Adrenal gland (tissue), 12 donors: ENCODE data around the gene SERP2. TPM values are rescaled to one million over a fixed set of nuclear protein-coding genes. Genes with fewer than 3 reads are reported as not detected.
A peak's percentile ranks its signal among the peaks of the same experiment; 100 is the strongest.

Source experiments
- DNase-seq, 7 donors: peaks; one replicate each; pipeline ENCODE4 v3.0.0-alpha.2; 2019 to 2020
- H3K27ac ChIP-seq, 5 donors: fragments of 200-600 bp; sonication (generic) in 4 of 5; 1 replicate in 3 of 5; 2 replicates in 2 of 5; pipeline versions ENCODE4 v1.5.1 to v1.8.0; 2016 to 2020; ENCODE audit warnings: mild to moderate bottlenecking in 1 of 5
- H3K27me3 ChIP-seq: fragments of 200-600 bp; 2 replicates; pipeline ENCODE4 v1.8.0; 2021
- H3K36me3 ChIP-seq, 2 donors: fragments of 200-600 bp; replicated peaks in 1 of 2; 1 replicate in 1 of 2; 2 replicates in 1 of 2; pipeline versions ENCODE4 v1.5.1 to v1.8.0; 2018 to 2022
- H3K4me1 ChIP-seq, 2 donors: fragments of 200-600 bp; replicated peaks in 1 of 2; 1 replicate in 1 of 2; 2 replicates in 1 of 2; pipeline versions ENCODE4 v1.5.1 to v1.8.0; 2018 to 2021
- H3K4me3 ChIP-seq, 4 donors: fragments of 200-600 bp; sonication (generic) in 3 of 4; one replicate each; pipeline ENCODE4 v1.5.1; 2016 to 2018
- H3K9me3 ChIP-seq, 3 donors: fragments of 200-600 bp; sonication (generic) in 1 of 3; replicated peaks in 1 of 3; 1 replicate in 2 of 3; 2 replicates in 1 of 3; pipeline versions ENCODE4 v1.5.1 to v1.8.0; 2016 to 2021
- CTCF ChIP-seq, 6 experiments: fragments of 450-650 bp in 4 of 6; fragments of 200-600 bp in 2 of 6; sonication (generic) in 1 of 6; IDR thresholded peaks; 1 replicate in 5 of 6; 2 replicates in 1 of 6; pipeline versions ENCODE4 v1.5.1 to v1.8.0; 2016 to 2021; ENCODE audit warnings: antibody characterized with exemption in 6 of 6, mild to moderate bottlenecking in 2 of 6, moderate library complexity in 1 of 6
- POLR2A ChIP-seq, 2 donors: fragments of 450-650 bp; IDR thresholded peaks; one replicate each; pipeline ENCODE4 v1.6.1; 2017; ENCODE audit warnings: antibody characterized with exemption in 2 of 2, mild to moderate bottlenecking in 2 of 2, moderate library complexity in 1 of 2
- WGBS, 4 donors: extraction: QIAGEN DNeasy Blood & Tissue Kit in 2 of 4; methylation state at CpG; one replicate each; pipeline versions ENCODE4 v1.1.5 to v1.1.7; 2013 to 2017; 5-methylcytosine and 5-hydroxymethylcytosine counted together
- intact Hi-C, 2 donors: fragments of 100-400 bp; cut with DNase I; formaldehyde crosslinking; loops; one replicate each; pipeline versions ENCODE4 v1.14.1 to v1.15.0; 2022 to 2023
- polyA plus RNA-seq, 3 donors: library from polyadenylated mRNA; stranded (reverse); fragments of 200-250 nt in 2 of 3; fragments of 350-450 nt in 1 of 3; fragmentation: Illumina TruSeq in 1 of 3; extraction: RNeasy Lipid Tissue Mini Kit (QIAGEN cat#74804) in 1 of 3; gene quantifications; one replicate each; pipeline ENCODE4 v1.2.3, GENCODE V29; 2013 to 2014
- total RNA-seq, 9 donors: library from RNA; depleted of rRNA in 4 of 9; stranded (reverse); fragments of >200 nt in 4 of 9; fragments of 120-200 nt in 1 of 9; fragmentation: NEBNext Ultra II Directional in 1 of 9; extraction: Animal tissue kit (Norgen Biotek cat#: 25700) in 1 of 9; gene quantifications; one replicate each; pipeline versions ENCODE4 v1.1.0 to v1.2.4, GENCODE V29; 2013 to 2023
- donor health status: healthy with polysubstance abuse.
- donor health status: Bipolar disorder and iron deficiency.
- donor health status: DM: yes; HTN: yes; CAD: no.
- donor health status: DM: no; HTN: no; CAD: no.
- donor health status: DM: no; HTN: no; CAD: no.
- donor health status: DM: yes; HTN: yes; CAD: no.

SERP2 gene
- total and polyA plus RNA-seq, 12 donors, result 2.6 to 11.3 (median 4.5) TPM

GRCh38 chr13:44385847-44386246, 12.2 kb downstream of the SERP2 start:
- intact Hi-C loops, result no loop called here
- H3K27ac ChIP-seq, result no peak overlapping the region
- H3K9me3 ChIP-seq, result no peaks in the 10 kb centered on the region
- TF ChIP-seq CTCF (IDR thresholded peaks at IDR 0.05) (no peak), POLR2A (IDR thresholded peaks at IDR 0.05) (no peak)
- H3K36me3 ChIP-seq, result no peaks in the 10 kb centered on the region
- H3K4me3 ChIP-seq, result no peak overlapping the region
- no peaks in the 10 kb centered on the region for H3K4me1 ChIP-seq
- WGBS, 4 donors, result 65 to 86% (median 82%) methylated on average over 5 to 6 of the region's 6 CpGs
- DNase-seq, result peak in 1 of 7 donors; percentile 40
- no peaks in the 10 kb centered on the region for H3K27me3 ChIP-seq

GRCh38 chr13:44386913-44387556, 13.4 kb downstream of the SERP2 start:
- intact Hi-C loops, result no loop called here
- 80 to 85% (median 84%) methylated on average over 7 of the region's 7 CpGs for WGBS, 4 donors

GRCh38 chr13:44388427-44389059, 14.9 kb downstream of the SERP2 start:
- H3K9me3 ChIP-seq, result no peaks in the 10 kb centered on the region
- DNase-seq, result peak in 1 of 7 donors; percentile 25
- H3K4me3 ChIP-seq, result no peak overlapping the region
- WGBS, 4 donors, result 75 to 82% (median 77%) methylated on average over 7 of the region's 7 CpGs
- no peaks in the 10 kb centered on the region for H3K27me3 ChIP-seq
- H3K36me3 ChIP-seq, result no peaks in the 10 kb centered on the region
- intact Hi-C loops, result no loop called here
- H3K27ac ChIP-seq, result no peak overlapping the region
- TF ChIP-seq POLR2A (IDR thresholded peaks at IDR 0.05), result no peak
- no peak for TF ChIP-seq CTCF (IDR thresholded peaks at IDR 0.05)
- no peaks in the 10 kb centered on the region for H3K4me1 ChIP-seq

More at GRCh38 chr13:44386913-44387556, 13.4 kb downstream of the SERP2 start:
- TF ChIP-seq POLR2A (IDR thresholded peaks at IDR 0.05) (no peak), CTCF (IDR thresholded peaks at IDR 0.05) (no peak)
- H3K4me1 ChIP-seq, result no peaks in the 10 kb centered on the region
- H3K27ac ChIP-seq, result no peak overlapping the region
- H3K36me3 ChIP-seq, result no peaks in the 10 kb centered on the region
- no peaks in the 10 kb centered on the region for H3K27me3 ChIP-seq
- no peak for DNase-seq
- H3K4me3 ChIP-seq, result no peak overlapping the region
- H3K9me3 ChIP-seq, result no peaks in the 10 kb centered on the region

GRCh38 chr13:44389060-44389666, 15.5 kb downstream of the SERP2 start:
- DNase-seq, result no peak
- intact Hi-C loops, result no loop called here
- H3K4me3 ChIP-seq, result no peak overlapping the region
- H3K9me3 ChIP-seq, result no peaks in the 10 kb centered on the region
- no peaks in the 10 kb centered on the region for H3K36me3 ChIP-seq
- no peaks in the 10 kb centered on the region for H3K27me3 ChIP-seq
- TF ChIP-seq POLR2A (IDR thresholded peaks at IDR 0.05) (no peak), CTCF (IDR thresholded peaks at IDR 0.05) (no peak)
- 73 to 81% (median 77%) methylated on average over 4 of the region's 4 CpGs for WGBS, 4 donors
- no peak overlapping the region for H3K27ac ChIP-seq
- no peaks in the 10 kb centered on the region for H3K4me1 ChIP-seq
